A673 (cell line): ENCODE measurements around the gene RAP1GDS1.

ENCODE experiments used
- CTCF ChIP-seq: fragments of 300-800, 200-600 bp; sonication (generic); conservative IDR thresholded peaks from 2 replicates; pipeline ENCODE4 v1.5.1; 2017; ENCODE audit warnings: low read depth, mild to moderate bottlenecking, antibody characterized with exemption, low read length, moderate library complexity, mixed read lengths
- EZH2 ChIP-seq: fragments of 200-600 bp; sonication (generic); IDR thresholded peaks from 2 replicates; pipeline ENCODE4 v1.6.1; 2017; ENCODE audit warnings: borderline replicate concordance, low read depth, mild to moderate bottlenecking, mixed read lengths, antibody characterized with exemption, low read length; ENCODE audit not compliant: poor library complexity, severe bottlenecking

GRCh38 chr4:98482503-98482846 lies 221.3 kb downstream of the RAP1GDS1 start:
- TF ChIP-seq CTCF: no peak
- no peak for TF ChIP-seq EZH2
